GM19395 (cell line): ENCODE data around the gene PCK1.

Experiments
- ATAC-seq: cut with Tn5 transposase; IDR thresholded peaks from one replicate; pipeline ENCODE4 v1.9.1; 2021; ENCODE audit warnings: mild to moderate bottlenecking, moderate library complexity; ENCODE audit not compliant: unreplicated experiment

Gene PCK1

GRCh38 chr20:57587278-57587988 lies 26.5 kb downstream of the PCK1 start:
- no peak for ATAC-seq

- ATAC-seq = no peak
These were observed 27.1 kb downstream of the PCK1 start for GRCh38 chr20:57587989-57588377.

GRCh38 chr20:57588596-57588995 lies 27.7 kb downstream of the PCK1 start:
- no peak for ATAC-seq

GRCh38 chr20:57589123-57589727 lies 28.3 kb downstream of the PCK1 start:
- ATAC-seq = no peak

GRCh38 chr20:57589728-57590484 lies 29.0 kb downstream of the PCK1 start:
- ATAC-seq = no peak

- ATAC-seq = no peak
These were observed 29.8 kb downstream of the PCK1 start for GRCh38 chr20:57590485-57591288.

- ATAC-seq = no peak
These were observed 30.6 kb downstream of the PCK1 start for GRCh38 chr20:57591289-57592229.

GRCh38 chr20:57592263-57593092 lies 31.6 kb downstream of the PCK1 start:
- no peak for ATAC-seq

GRCh38 chr20:57593134-57593886 lies 32.4 kb downstream of the PCK1 start:
- ATAC-seq = no peak

GRCh38 chr20:57594092-57594951 lies 33.4 kb downstream of the PCK1 start:
- ATAC-seq = no peak

GRCh38 chr20:57595041-57596030 lies 34.4 kb downstream of the PCK1 start:
- ATAC-seq = no peak

- ATAC-seq = no peak
These were observed 35.4 kb downstream of the PCK1 start for GRCh38 chr20:57596358-57596757.

- no peak for ATAC-seq
These were observed 36.4 kb downstream of the PCK1 start for GRCh38 chr20:57596998-57597939.

GRCh38 chr20:57598060-57598459 lies 37.1 kb downstream of the PCK1 start:
- ATAC-seq = no peak

GRCh38 chr20:57598491-57598890 lies 37.6 kb downstream of the PCK1 start:
- ATAC-seq = no peak
